Activated naive CD8-positive, alpha-beta T cell treated with anti-CD3 and anti-CD28 coated beads, Interleukin-2, amount 50 U/mL, for 16 hours (primary cell): Measurements from ENCODE around the gene EPS8L3.
A peak's percentile ranks its signal among the peaks of the same experiment; 100 is the strongest.

ENCODE experiments used
- DNase-seq: peaks from one replicate; pipeline ENCODE4 v3.0.0-alpha.2; 2020; ENCODE audit warnings: low read depth, low spot score

Gene EPS8L3

GRCh38 chr1:109793486-109794318 lies 30.0 kb upstream of the EPS8L3 start:
- no peak for DNase-seq

- no peak for DNase-seq
Observed at GRCh38 chr1:109793089-109793485, 29.4 kb upstream of the EPS8L3 start.

- DNase-seq: no peak
Observed at GRCh38 chr1:109792056-109792831, 28.5 kb upstream of the EPS8L3 start.

GRCh38 chr1:109791495-109792043 lies 27.8 kb upstream of the EPS8L3 start:
- no peak for DNase-seq

- peak; percentile 61 for DNase-seq
Observed at GRCh38 chr1:109790735-109791494, 27.2 kb upstream of the EPS8L3 start.

GRCh38 chr1:109790329-109790728 lies 26.6 kb upstream of the EPS8L3 start:
- no peak for DNase-seq

- DNase-seq: no peak
Observed at GRCh38 chr1:109789551-109790180, 25.9 kb upstream of the EPS8L3 start.

GRCh38 chr1:109788695-109789521 lies 25.2 kb upstream of the EPS8L3 start:
- no peak for DNase-seq

- DNase-seq: no peak
Observed at GRCh38 chr1:109787845-109788601, 24.3 kb upstream of the EPS8L3 start.

- DNase-seq: no peak
Observed at GRCh38 chr1:109787211-109787844, 23.6 kb upstream of the EPS8L3 start.

- no peak for DNase-seq
Observed at GRCh38 chr1:109786531-109787021, 22.9 kb upstream of the EPS8L3 start.

- DNase-seq: no peak
Observed at GRCh38 chr1:109786112-109786480, 22.4 kb upstream of the EPS8L3 start.

- DNase-seq: no peak
Observed at GRCh38 chr1:109785446-109786111, 21.9 kb upstream of the EPS8L3 start.

GRCh38 chr1:109784551-109785252 lies 21.0 kb upstream of the EPS8L3 start:
- no peak for DNase-seq

GRCh38 chr1:109783436-109783835 lies 19.7 kb upstream of the EPS8L3 start:
- no peak for DNase-seq

- DNase-seq: no peak
Observed at GRCh38 chr1:109782927-109783326, 19.2 kb upstream of the EPS8L3 start.

- no peak for DNase-seq
Observed at GRCh38 chr1:109782514-109782913, 18.8 kb upstream of the EPS8L3 start.

- DNase-seq: no peak
Observed at GRCh38 chr1:109781806-109782205, 18.1 kb upstream of the EPS8L3 start.
